HepG2 (cell line): ENCODE measurements around the gene ZSCAN26. TPM values are rescaled to one million over a fixed set of nuclear protein-coding genes. Genes with fewer than 3 reads are reported as not detected.
A peak's percentile ranks its signal among the peaks of the same experiment; 100 is the strongest.

Experiments
- ATAC-seq: fragments of 200-7000 bp; cut with Tn5 transposase; 3 replicates; pipeline ENCODE4 v1.9.1; 2020; ENCODE audit warnings: mild to moderate bottlenecking, moderate library complexity
- BruUV-seq: library from RNA; stranded (reverse); fragments of 400-500 nt; replicated peaks from 2 replicates; lab custom pipeline; 2021; lab: Mats Ljungman, UMichigan
- CTCF ChIA-PET: fragments of 300-600 bp; formaldehyde crosslinking; extraction: SDS; loops from one replicate; lab custom pipeline; 2021; ENCODE audit warnings: low total read pairs, inconsistent platforms, low intra/inter-chr PET ratio; lab: Yijun Ruan, JAX
- POLR2A ChIA-PET: fragments of 350-600 bp; sonication (Branson Sonifier 250); formaldehyde crosslinking; loops from one replicate; lab custom pipeline; 2020; ENCODE audit warnings: antibody characterized with exemption, inconsistent platforms; lab: Yijun Ruan, JAX
- DNase-seq: peaks from one replicate; pipeline ENCODE4 v3.0.0-alpha.2; 2015; ENCODE audit warnings: low spot score
- FAIRE-seq: peaks from 3 replicates; lab custom pipeline; 2011; peaks lifted over from hg19 to GRCh38; lab: Jason Lieb, UNC
- H2AFZ ChIP-seq: one replicate; pipeline ENCODE4 v1.6.1; 2011; ENCODE audit warnings: low read length, inconsistent platforms
- H3K27ac ChIP-seq: fragments of 300-600 bp; 3 replicates; pipeline ENCODE4 v1.8.0; 2011; ENCODE audit warnings: mixed run types, mild to moderate bottlenecking, mixed read lengths, low read length, inconsistent platforms; ENCODE audit not compliant: insufficient read depth; ENCODE audit errors: extremely low read length
- H3K27me3 ChIP-seq, 2 experiments: fragments of 200-600 bp in 1 of 2; 2 replicates in 1 of 2; 3 replicates in 1 of 2; pipeline versions ENCODE4 v1.6.0 to v1.8.0; 2011; ENCODE audit warnings: low read length in 2 of 2, mild to moderate bottlenecking in 2 of 2, moderate library complexity in 2 of 2, inconsistent platforms in 1 of 2; ENCODE audit not compliant: insufficient read depth in 2 of 2, control insufficient read depth in 1 of 2
- H3K36me3 ChIP-seq, 2 experiments: fragments of 200-600 bp in 1 of 2; replicated peaks in 1 of 2; 2 replicates in 1 of 2; 3 replicates in 1 of 2; pipeline versions ENCODE4 v1.5.1 to v1.8.0; 2011; ENCODE audit warnings: low read length in 2 of 2, inconsistent platforms in 1 of 2; ENCODE audit not compliant: insufficient read depth in 2 of 2, control insufficient read depth in 1 of 2
- H3K4me1 ChIP-seq: 2 replicates; pipeline ENCODE4 v1.5.1; 2012; ENCODE audit warnings: low read length, inconsistent platforms; ENCODE audit not compliant: insufficient read depth
- H3K4me2 ChIP-seq: 2 replicates; pipeline ENCODE4 v1.6.0; 2011; ENCODE audit warnings: low read depth, low read length, inconsistent platforms
- H3K4me3 ChIP-seq, 3 experiments: fragments of 200-600 bp in 1 of 3; sonication (generic), shearing (Covaris generic) in 1 of 3; replicated peaks in 1 of 3; 2 replicates each; pipeline ENCODE4 v1.5.1; 2011 to 2016; ENCODE audit warnings: low read length in 3 of 3, inconsistent platforms in 2 of 3, low read depth in 2 of 3, mild to moderate bottlenecking in 2 of 3, control low read depth in 1 of 3, mixed read lengths in 1 of 3; ENCODE audit not compliant: insufficient read depth in 1 of 3
- H3K79me2 ChIP-seq: one replicate; pipeline ENCODE4 v1.6.1; 2011; ENCODE audit warnings: low read length, inconsistent platforms; ENCODE audit not compliant: insufficient read depth
- H3K9ac ChIP-seq: 2 replicates; pipeline ENCODE4 v1.6.0; 2011; ENCODE audit warnings: mild to moderate bottlenecking, low read depth, low read length, inconsistent platforms; ENCODE audit not compliant: insufficient read depth
- H3K9me3 ChIP-seq: 2 replicates; pipeline ENCODE4 v1.5.1; 2012; ENCODE audit warnings: mild to moderate bottlenecking, low read length
- H4K20me1 ChIP-seq: 2 replicates; pipeline ENCODE4 v1.6.0; 2011; ENCODE audit warnings: inconsistent platforms, mild to moderate bottlenecking, low read length, moderate library complexity; ENCODE audit not compliant: insufficient read depth
- AHR ChIP-seq: IDR thresholded peaks from 2 replicates; pipeline ENCODE4 v1.6.1; 2018; ENCODE audit warnings: missing genetic modification reagents, missing compliant biosample characterization
- CAMTA2 ChIP-seq: sonication (generic); formaldehyde crosslinking; IDR thresholded peaks from 2 replicates; pipeline ENCODE4 v1.4.0; 2020; ENCODE audit warnings: mild to moderate bottlenecking, missing genetic modification reagents, borderline replicate concordance
- FOSL2 ChIP-seq: sonication (generic); formaldehyde crosslinking; IDR thresholded peaks from 2 replicates; pipeline ENCODE4 v1.4.0; 2020; ENCODE audit warnings: missing genetic modification reagents
- FOXC1 ChIP-seq: sonication (generic); formaldehyde crosslinking; IDR thresholded peaks from 2 replicates; pipeline ENCODE4 v1.8.0; 2022; ENCODE audit warnings: mild to moderate bottlenecking, missing genetic modification reagents, borderline replicate concordance
- MYNN ChIP-seq: sonication (generic); formaldehyde crosslinking; IDR thresholded peaks from 2 replicates; pipeline ENCODE4 v1.4.0; 2020; ENCODE audit warnings: mild to moderate bottlenecking, low read depth, missing genetic modification reagents
- POLR2G ChIP-seq: fragments of 200-400 bp; formaldehyde crosslinking; IDR thresholded peaks from 2 replicates; pipeline ENCODE4 v1.6.1; 2018; ENCODE audit warnings: mild to moderate bottlenecking, low read depth, low read length, moderate library complexity
- RFXANK ChIP-seq: IDR thresholded peaks from 2 replicates; pipeline ENCODE4 v1.6.1; 2016
- SMAD3 ChIP-seq: sonication (generic); formaldehyde crosslinking; IDR thresholded peaks from 2 replicates; pipeline ENCODE4 v1.4.0; 2020; ENCODE audit warnings: missing genetic modification reagents
- SOX13 ChIP-seq, 3 experiments: fragments of 450-650 bp in 1 of 3; sonication (generic) in 1 of 3; formaldehyde crosslinking in 1 of 3; IDR thresholded peaks in 2 of 3; conservative IDR thresholded peaks in 1 of 3; 2 replicates each; pipeline versions ENCODE4 v1.5.0 to v1.6.1; 2016 to 2020; ENCODE audit warnings: antibody characterized with exemption in 1 of 3, mild to moderate bottlenecking in 1 of 3, missing compliant biosample characterization in 1 of 3, missing genetic modification reagents in 1 of 3, moderate library complexity in 1 of 3
- TCF7L2 ChIP-seq: IDR thresholded peaks from 2 replicates; pipeline ENCODE4 v1.6.1; 2011; ENCODE audit warnings: mild to moderate bottlenecking, low read depth, low read length, moderate library complexity
- TGIF2 ChIP-seq: IDR thresholded peaks from 2 replicates; pipeline ENCODE4 v1.6.1; 2016; ENCODE audit warnings: control low read depth, missing compliant biosample characterization
- ZNF354B ChIP-seq: sonication (generic); formaldehyde crosslinking; IDR thresholded peaks from 2 replicates; pipeline ENCODE4 v1.8.0; 2022; ENCODE audit warnings: mild to moderate bottlenecking, missing genetic modification reagents
- ZNF382 ChIP-seq: sonication (generic); formaldehyde crosslinking; IDR thresholded peaks from 2 replicates; pipeline ENCODE4 v1.5.0; 2020; ENCODE audit warnings: missing genetic modification reagents, mild to moderate bottlenecking, borderline replicate concordance
- ZNF552 ChIP-seq: sonication (generic); formaldehyde crosslinking; IDR thresholded peaks from 2 replicates; pipeline ENCODE4 v1.9.0; 2022; ENCODE audit warnings: missing genetic modification reagents, mild to moderate bottlenecking, borderline replicate concordance
- ZNF670 ChIP-seq: sonication (generic); formaldehyde crosslinking; IDR thresholded peaks from 2 replicates; pipeline ENCODE4 v1.8.0; 2022; ENCODE audit warnings: mild to moderate bottlenecking, missing genetic modification reagents, borderline replicate concordance
- ZNF850 ChIP-seq: sonication (generic); formaldehyde crosslinking; conservative IDR thresholded peaks from 2 replicates; pipeline ENCODE4 v1.9.0; 2021; ENCODE audit warnings: mild to moderate bottlenecking, missing genetic modification reagents
- ZSCAN20 ChIP-seq: sonication (generic); formaldehyde crosslinking; IDR thresholded peaks from 2 replicates; pipeline ENCODE4 v1.4.0; 2020; ENCODE audit warnings: missing genetic modification reagents, mild to moderate bottlenecking, borderline replicate concordance
- WGBS: methylation state at CpG from one replicate; pipeline ENCODE4 v1.1.6; 2017; ENCODE audit warnings: low lambda C conversion rate; 5-methylcytosine and 5-hydroxymethylcytosine counted together
- in situ Hi-C: cut with HindIII; loops from 2 replicates; pipeline ENCODE4 v1.10.0; 2017; ENCODE audit warnings: low pct_unique_long_range_greater_than_20kb; ENCODE audit not compliant: extremely low pct_ligation_motif_present
- intact Hi-C: fragments of 100-400 bp; cut with micrococcal nuclease; formaldehyde crosslinking; loops from one replicate; pipeline ENCODE4 v1.10.0; 2022; ENCODE audit not compliant: unreplicated experiment
- polyA plus RNA-seq, 8 experiments: library from polyadenylated mRNA; depleted of rRNA in 3 of 8; stranded (reverse) in 7 of 8; unstranded in 1 of 8; fragments of >200 nt; fragmentation: Illumina TruSeq in 4 of 8; extraction: Trizol in 4 of 8; gene quantifications; 2 replicates each; pipeline versions ENCODE4 v1.2.1 to v1.2.3, GENCODE V29; 2011 to 2016; ENCODE audit warnings: low read depth in 4 of 8, missing spikeins in 1 of 8, mixed read lengths in 1 of 8; ENCODE audit not compliant: insufficient read depth in 1 of 8
- total RNA-seq, 5 experiments: library from RNA; depleted of rRNA; stranded (reverse); fragments of >200 nt; fragmentation: Illumina TruSeq; extraction: Trizol; gene quantifications; 2 replicates each; pipeline ENCODE4 v1.2.3, GENCODE V29; 2016; ENCODE audit warnings: low read depth in 1 of 5
- TF ChIP-seq, protein P1 (sequence below): sonication (generic); formaldehyde crosslinking; IDR thresholded peaks from 2 replicates; pipeline ENCODE4 v1.8.1; 2022; ENCODE audit warnings: mild to moderate bottlenecking, missing genetic modification reagents
- TF ChIP-seq, protein P2 (sequence below): sonication (generic); formaldehyde crosslinking; IDR thresholded peaks from 2 replicates; pipeline ENCODE4 v1.5.1; 2020; ENCODE audit warnings: missing genetic modification reagents, mild to moderate bottlenecking, borderline replicate concordance
- TF ChIP-seq, protein P3 (sequence below): sonication (generic); formaldehyde crosslinking; conservative IDR thresholded peaks from 2 replicates; pipeline ENCODE4 v1.4.0; 2020; ENCODE audit warnings: missing genetic modification reagents

The ZSCAN26 gene
- total and polyA plus RNA-seq, 2 of the 13 experiments (the other 11 are each of a cell fraction or from before 2014, with no cell fraction given): 12.0 to 15.6 TPM

DNA sequence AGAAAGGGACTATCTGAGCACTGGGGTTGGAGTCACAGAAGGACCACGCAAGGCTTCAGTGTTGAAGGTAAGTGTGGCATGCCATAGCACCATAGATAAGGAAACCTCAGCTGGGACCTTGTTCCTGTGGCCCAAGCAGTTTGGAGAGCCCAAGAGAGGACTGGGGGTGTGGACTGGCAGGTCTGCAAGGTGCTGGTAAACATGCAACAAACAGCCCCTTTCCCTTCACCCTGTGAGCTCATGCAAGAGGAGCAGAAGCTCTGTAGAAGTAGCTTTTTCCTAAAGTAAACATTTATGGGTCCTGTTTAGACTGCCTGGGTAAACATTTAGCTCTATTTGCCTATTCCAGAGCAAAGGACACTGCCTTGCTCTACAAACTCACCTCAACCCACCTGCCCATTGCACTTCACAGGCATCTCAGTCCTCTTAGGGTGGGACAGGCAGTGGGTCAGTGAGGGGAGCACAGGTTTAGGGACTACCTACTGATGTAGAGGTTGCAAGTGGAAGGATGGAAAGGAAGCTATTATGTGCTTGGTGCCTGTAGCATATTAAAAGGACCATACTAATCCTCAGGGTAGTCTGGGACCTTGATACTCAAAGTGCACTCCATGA, 57.0 kb downstream of the ZSCAN26 start:
- Histone ChIP-seq H3K9me3 (peaks cover 8% of the 10 kb centered on the region; the same call in 1 of the 2 replicates), H2AFZ (no peak overlapping the region), H4K20me1 (no peaks in the 10 kb centered on the region), H3K79me2 (no peaks in the 10 kb centered on the region), H3K4me1 (peaks cover 36% of the 10 kb centered on the region), H3K36me3 (peaks cover 4 to 16% of the 10 kb centered on the region in 2 experiments; a peak in 4 of 5 replicates), H3K27me3 (no peaks in the 10 kb centered on the region), H3K27ac (peak overlapping the region; percentile 59), H3K4me2 (peak overlapping the region; percentile 79), H3K4me3 (peak overlapping the region in 2 of 3 experiments; percentile 6 to 47; a peak in 2 of 6 replicates), H3K9ac (peak overlapping the region; percentile 10; the same call in 1 of the 2 replicates)
- peak; percentile 77 for DNase-seq
- BruUV-seq: no TSS peak
- CTCF ChIA-PET: interaction anchor here (0.7 kb wide), 1 partner anchor 367 kb away, joined by 3 read pairs; no protein-coding TSS in a partner anchor
- peak; percentile 98 for ATAC-seq
- intact Hi-C loops (loop anchor here (1.0 to 5.0 kb wide), 3 partner anchors 11 to 57 kb away; partner anchors contain the start of genes PGBD1 and ZSCAN26), in situ Hi-C loops (no loop called here)
- WGBS: 10% methylated on average over 1 of the region's 1 CpG
- POLR2A ChIA-PET: interaction anchor here (0.7 to 4.1 kb wide), 12 partner anchors 12 to 431 kb away, joined by 3 to 108 read pairs (median 6); partner anchors contain the start of genes PGBD1, ZKSCAN3, ZKSCAN4 and ZSCAN26
- FAIRE-seq: peak; percentile 97
- TF ChIP-seq MYNN (CRISPR knock-in tag): no peak
- no peak for TF ChIP-seq CAMTA2 (CRISPR knock-in tag)
- no peak for TF ChIP-seq ZNF354B (CRISPR knock-in tag)
- TF ChIP-seq TCF7L2: no peak
- TF ChIP-seq POLR2G: no peak
- TF ChIP-seq FOXC1 (CRISPR knock-in tag): 0 out of 2 replicates have a peak, but pooled peaks have one; percentile 68
- TF ChIP-seq ZSCAN20 (CRISPR knock-in tag): no peak
- TF ChIP-seq ZNF382: no peak
- 0 out of 2 replicates have a peak, but pooled peaks have one; percentile 20 for TF ChIP-seq ZNF670 (CRISPR knock-in tag)
- no peak; the same call in 1 of the 2 replicates for TF ChIP-seq FOSL2 (CRISPR knock-in tag)
- no peak for TF ChIP-seq SOX13 (IDR thresholded peaks at IDR 0.05)
- TF ChIP-seq SOX13 (CRISPR knock-in tag; conservative IDR thresholded peaks at IDR 0.05 in 1 of 2, IDR thresholded peaks at IDR 0.05 in 1 of 2): peak in 1 of 2 experiments; percentile 51; a peak in 2 of 4 replicates
- TF ChIP-seq, protein P1, sequence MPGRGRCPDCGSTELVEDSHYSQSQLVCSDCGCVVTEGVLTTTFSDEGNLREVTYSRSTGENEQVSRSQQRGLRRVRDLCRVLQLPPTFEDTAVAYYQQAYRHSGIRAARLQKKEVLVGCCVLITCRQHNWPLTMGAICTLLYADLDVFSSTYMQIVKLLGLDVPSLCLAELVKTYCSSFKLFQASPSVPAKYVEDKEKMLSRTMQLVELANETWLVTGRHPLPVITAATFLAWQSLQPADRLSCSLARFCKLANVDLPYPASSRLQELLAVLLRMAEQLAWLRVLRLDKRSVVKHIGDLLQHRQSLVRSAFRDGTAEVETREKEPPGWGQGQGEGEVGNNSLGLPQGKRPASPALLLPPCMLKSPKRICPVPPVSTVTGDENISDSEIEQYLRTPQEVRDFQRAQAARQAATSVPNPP (CRISPR knock-in tag): no peak
- TF ChIP-seq, protein P2, sequence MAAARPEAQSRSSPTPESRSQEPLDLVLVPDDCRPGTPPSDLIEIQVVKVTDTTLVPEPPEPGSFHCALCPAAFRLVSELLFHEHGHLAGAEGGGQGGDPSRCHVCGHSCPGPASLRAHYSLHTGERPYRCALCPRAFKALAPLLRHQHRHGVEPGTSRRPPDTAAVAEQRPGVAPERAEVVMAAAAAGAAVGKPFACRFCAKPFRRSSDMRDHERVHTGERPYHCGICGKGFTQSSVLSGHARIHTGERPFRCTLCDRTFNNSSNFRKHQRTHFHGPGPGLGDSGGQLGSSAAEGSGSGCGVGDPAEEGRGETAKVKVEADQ (CRISPR knock-in tag): no peak
- TF ChIP-seq ZNF552 (CRISPR knock-in tag): no peak
- TF ChIP-seq RFXANK (CRISPR knock-in tag): no peak
- TF ChIP-seq, protein P3, sequence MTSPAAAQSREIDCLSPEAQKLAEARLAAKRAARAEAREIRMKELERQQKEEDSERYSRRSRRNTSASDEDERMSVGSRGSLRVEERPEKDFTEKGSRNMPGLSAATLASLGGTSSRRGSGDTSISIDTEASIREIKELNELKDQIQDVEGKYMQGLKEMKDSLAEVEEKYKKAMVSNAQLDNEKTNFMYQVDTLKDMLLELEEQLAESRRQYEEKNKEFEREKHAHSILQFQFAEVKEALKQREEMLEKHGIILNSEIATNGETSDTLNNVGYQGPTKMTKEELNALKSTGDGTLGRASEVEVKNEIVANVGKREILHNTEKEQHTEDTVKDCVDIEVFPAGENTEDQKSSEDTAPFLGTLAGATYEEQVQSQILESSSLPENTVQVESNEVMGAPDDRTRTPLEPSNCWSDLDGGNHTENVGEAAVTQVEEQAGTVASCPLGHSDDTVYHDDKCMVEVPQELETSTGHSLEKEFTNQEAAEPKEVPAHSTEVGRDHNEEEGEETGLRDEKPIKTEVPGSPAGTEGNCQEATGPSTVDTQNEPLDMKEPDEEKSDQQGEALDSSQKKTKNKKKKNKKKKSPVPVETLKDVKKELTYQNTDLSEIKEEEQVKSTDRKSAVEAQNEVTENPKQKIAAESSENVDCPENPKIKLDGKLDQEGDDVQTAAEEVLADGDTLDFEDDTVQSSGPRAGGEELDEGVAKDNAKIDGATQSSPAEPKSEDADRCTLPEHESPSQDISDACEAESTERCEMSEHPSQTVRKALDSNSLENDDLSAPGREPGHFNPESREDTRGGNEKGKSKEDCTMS: no peak
- TF ChIP-seq TGIF2 (CRISPR knock-in tag): no peak
- TF ChIP-seq SMAD3: no peak
- TF ChIP-seq AHR (CRISPR knock-in tag): no peak
- no peak for TF ChIP-seq ZNF850 (CRISPR knock-in tag)
